HG03520 (cell line): ENCODE data around the gene RABIF.
"Not testable (repeated sequence)": the region's sequence is repeated elsewhere in the genome, so short reads cannot be mapped to it uniquely, and the experiment has no call there.

Source experiments
- ATAC-seq: cut with Tn5 transposase; IDR thresholded peaks from one replicate; pipeline ENCODE4 v1.9.1; 2021; ENCODE audit warnings: mild to moderate bottlenecking, moderate library complexity; ENCODE audit not compliant: unreplicated experiment

Gene RABIF

GRCh38 chr1:202888531-202889360 is at the start of gene RABIF:
TSS of gene RABIF (minus strand) at chr1:202889149. CDS start at chr1:202889098, 51 bp downstream.
- ATAC-seq: peak; percentile 89

GRCh38 chr1:202938287-202938925 is 49.5 kb upstream of the RABIF start:
- no peak for ATAC-seq

- not testable (repeated sequence) for ATAC-seq
Measured at GRCh38 chr1:202936409-202936808, 47.5 kb upstream of the RABIF start.

- ATAC-seq: no peak
Measured at GRCh38 chr1:202935844-202936243, 46.9 kb upstream of the RABIF start.

GRCh38 chr1:202934755-202935154 is 45.8 kb upstream of the RABIF start:
- no peak for ATAC-seq

GRCh38 chr1:202932476-202932875 is 43.5 kb upstream of the RABIF start:
- no peak for ATAC-seq

- peak; percentile 81 for ATAC-seq
Measured at GRCh38 chr1:202926581-202927491, 37.9 kb upstream of the RABIF start, which contains the start of gene KLHL12. TSS of gene KLHL12 (minus strand) at chr1:202927234. CDS start at chr1:202925162, 2,072 bp downstream.

- ATAC-seq: no peak
Measured at GRCh38 chr1:202923533-202923932, 34.6 kb upstream of the RABIF start.

- ATAC-seq: no peak
Measured at GRCh38 chr1:202919615-202920014, 30.7 kb upstream of the RABIF start.

GRCh38 chr1:202915146-202915545 is 26.2 kb upstream of the RABIF start:
- no peak for ATAC-seq

GRCh38 chr1:202912476-202912875 is 23.5 kb upstream of the RABIF start:
- ATAC-seq: not testable (repeated sequence)

- ATAC-seq: no peak
Measured at GRCh38 chr1:202909494-202909893, 20.5 kb upstream of the RABIF start.

GRCh38 chr1:202908998-202909397 is 20.0 kb upstream of the RABIF start:
- no peak for ATAC-seq

GRCh38 chr1:202905331-202905730 is 16.4 kb upstream of the RABIF start:
- ATAC-seq: no peak

GRCh38 chr1:202903808-202904207 is 14.9 kb upstream of the RABIF start:
- not testable (repeated sequence) for ATAC-seq

- no peak for ATAC-seq
Measured at GRCh38 chr1:202901555-202901954, 12.6 kb upstream of the RABIF start.

GRCh38 chr1:202892501-202892900 is 3.6 kb upstream of the RABIF start:
- ATAC-seq: no peak

GRCh38 chr1:202890392-202890791 is 1.4 kb upstream of the RABIF start:
- ATAC-seq: no peak

GRCh38 chr1:202888221-202888530 is 773 bp downstream of the RABIF start:
- ATAC-seq: no peak

- ATAC-seq: no peak
Measured at GRCh38 chr1:202880961-202881460, 7.9 kb downstream of the RABIF start.

- ATAC-seq: no peak
Measured at GRCh38 chr1:202880062-202880461, 8.9 kb downstream of the RABIF start.
